Measurements from ENCODE around the gene CLEC17A. TPM values are rescaled to one million over a fixed set of nuclear protein-coding genes. Genes with fewer than 3 reads are reported as not detected.

CLEC17A gene
- total and polyA plus RNA-seq, 2 of the 13 experiments (the other 11 are each of a cell fraction or from before 2014, with no cell fraction given): not detected

DNA sequence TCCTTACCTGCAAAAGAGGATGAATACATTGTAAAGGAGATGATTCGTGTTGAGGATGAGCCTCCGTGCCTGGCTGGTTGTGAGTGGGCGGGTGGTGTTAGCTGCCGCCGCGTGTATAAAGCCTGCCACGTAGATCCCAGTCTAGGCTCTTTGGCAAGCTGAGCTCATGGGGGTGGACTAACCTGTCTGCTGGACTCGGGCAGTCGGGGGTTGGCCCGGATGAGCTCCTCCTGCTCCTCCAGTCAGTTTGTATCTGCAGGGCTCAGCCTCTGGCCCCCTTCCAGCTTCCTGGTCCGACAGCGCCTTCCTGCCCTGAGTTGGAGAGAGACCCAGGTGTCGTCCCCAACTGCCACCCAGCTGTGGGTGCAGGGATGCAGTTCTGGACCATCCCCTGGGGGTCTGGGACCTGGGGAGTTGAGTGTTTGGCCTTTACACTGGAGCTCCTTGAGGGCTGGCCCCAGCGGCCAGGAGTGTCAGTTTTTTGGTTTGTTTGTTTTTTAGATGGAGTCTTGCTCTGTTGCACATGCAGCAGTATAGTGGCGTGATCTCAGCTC, 32.6 kb upstream of the CLEC17A start (continued):
- TF ChIP-seq, protein P1, sequence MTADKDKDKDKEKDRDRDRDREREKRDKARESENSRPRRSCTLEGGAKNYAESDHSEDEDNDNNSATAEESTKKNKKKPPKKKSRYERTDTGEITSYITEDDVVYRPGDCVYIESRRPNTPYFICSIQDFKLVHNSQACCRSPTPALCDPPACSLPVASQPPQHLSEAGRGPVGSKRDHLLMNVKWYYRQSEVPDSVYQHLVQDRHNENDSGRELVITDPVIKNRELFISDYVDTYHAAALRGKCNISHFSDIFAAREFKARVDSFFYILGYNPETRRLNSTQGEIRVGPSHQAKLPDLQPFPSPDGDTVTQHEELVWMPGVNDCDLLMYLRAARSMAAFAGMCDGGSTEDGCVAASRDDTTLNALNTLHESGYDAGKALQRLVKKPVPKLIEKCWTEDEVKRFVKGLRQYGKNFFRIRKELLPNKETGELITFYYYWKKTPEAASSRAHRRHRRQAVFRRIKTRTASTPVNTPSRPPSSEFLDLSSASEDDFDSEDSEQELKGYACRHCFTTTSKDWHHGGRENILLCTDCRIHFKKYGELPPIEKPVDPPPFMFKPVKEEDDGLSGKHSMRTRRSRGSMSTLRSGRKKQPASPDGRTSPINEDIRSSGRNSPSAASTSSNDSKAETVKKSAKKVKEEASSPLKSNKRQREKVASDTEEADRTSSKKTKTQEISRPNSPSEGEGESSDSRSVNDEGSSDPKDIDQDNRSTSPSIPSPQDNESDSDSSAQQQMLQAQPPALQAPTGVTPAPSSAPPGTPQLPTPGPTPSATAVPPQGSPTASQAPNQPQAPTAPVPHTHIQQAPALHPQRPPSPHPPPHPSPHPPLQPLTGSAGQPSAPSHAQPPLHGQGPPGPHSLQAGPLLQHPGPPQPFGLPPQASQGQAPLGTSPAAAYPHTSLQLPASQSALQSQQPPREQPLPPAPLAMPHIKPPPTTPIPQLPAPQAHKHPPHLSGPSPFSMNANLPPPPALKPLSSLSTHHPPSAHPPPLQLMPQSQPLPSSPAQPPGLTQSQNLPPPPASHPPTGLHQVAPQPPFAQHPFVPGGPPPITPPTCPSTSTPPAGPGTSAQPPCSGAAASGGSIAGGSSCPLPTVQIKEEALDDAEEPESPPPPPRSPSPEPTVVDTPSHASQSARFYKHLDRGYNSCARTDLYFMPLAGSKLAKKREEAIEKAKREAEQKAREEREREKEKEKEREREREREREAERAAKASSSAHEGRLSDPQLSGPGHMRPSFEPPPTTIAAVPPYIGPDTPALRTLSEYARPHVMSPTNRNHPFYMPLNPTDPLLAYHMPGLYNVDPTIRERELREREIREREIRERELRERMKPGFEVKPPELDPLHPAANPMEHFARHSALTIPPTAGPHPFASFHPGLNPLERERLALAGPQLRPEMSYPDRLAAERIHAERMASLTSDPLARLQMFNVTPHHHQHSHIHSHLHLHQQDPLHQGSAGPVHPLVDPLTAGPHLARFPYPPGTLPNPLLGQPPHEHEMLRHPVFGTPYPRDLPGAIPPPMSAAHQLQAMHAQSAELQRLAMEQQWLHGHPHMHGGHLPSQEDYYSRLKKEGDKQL (CRISPR knock-in tag; IDR thresholded peaks at IDR 0.05; ENCODE audit: low read depth): no peak
- TF ChIP-seq LCORL (IDR thresholded peaks at IDR 0.05): no peak
- TF ChIP-seq LCORL (CRISPR knock-in tag; IDR thresholded peaks at IDR 0.05): no peak
- no peak for TF ChIP-seq MAF1 (CRISPR knock-in tag; IDR thresholded peaks at IDR 0.05; ENCODE audit: borderline replicate concordance)
- TF ChIP-seq HOXA5 (CRISPR knock-in tag; IDR thresholded peaks at IDR 0.05): no peak
- TF ChIP-seq ZNF557 (CRISPR knock-in tag; IDR thresholded peaks at IDR 0.05): no peak
- TF ChIP-seq, protein P2, sequence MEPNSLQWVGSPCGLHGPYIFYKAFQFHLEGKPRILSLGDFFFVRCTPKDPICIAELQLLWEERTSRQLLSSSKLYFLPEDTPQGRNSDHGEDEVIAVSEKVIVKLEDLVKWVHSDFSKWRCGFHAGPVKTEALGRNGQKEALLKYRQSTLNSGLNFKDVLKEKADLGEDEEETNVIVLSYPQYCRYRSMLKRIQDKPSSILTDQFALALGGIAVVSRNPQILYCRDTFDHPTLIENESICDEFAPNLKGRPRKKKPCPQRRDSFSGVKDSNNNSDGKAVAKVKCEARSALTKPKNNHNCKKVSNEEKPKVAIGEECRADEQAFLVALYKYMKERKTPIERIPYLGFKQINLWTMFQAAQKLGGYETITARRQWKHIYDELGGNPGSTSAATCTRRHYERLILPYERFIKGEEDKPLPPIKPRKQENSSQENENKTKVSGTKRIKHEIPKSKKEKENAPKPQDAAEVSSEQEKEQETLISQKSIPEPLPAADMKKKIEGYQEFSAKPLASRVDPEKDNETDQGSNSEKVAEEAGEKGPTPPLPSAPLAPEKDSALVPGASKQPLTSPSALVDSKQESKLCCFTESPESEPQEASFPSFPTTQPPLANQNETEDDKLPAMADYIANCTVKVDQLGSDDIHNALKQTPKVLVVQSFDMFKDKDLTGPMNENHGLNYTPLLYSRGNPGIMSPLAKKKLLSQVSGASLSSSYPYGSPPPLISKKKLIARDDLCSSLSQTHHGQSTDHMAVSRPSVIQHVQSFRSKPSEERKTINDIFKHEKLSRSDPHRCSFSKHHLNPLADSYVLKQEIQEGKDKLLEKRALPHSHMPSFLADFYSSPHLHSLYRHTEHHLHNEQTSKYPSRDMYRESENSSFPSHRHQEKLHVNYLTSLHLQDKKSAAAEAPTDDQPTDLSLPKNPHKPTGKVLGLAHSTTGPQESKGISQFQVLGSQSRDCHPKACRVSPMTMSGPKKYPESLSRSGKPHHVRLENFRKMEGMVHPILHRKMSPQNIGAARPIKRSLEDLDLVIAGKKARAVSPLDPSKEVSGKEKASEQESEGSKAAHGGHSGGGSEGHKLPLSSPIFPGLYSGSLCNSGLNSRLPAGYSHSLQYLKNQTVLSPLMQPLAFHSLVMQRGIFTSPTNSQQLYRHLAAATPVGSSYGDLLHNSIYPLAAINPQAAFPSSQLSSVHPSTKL (CRISPR knock-in tag; IDR thresholded peaks at IDR 0.05): no peak
- TF ChIP-seq SMAD9 (CRISPR knock-in tag; IDR thresholded peaks at IDR 0.05): no peak
- TF ChIP-seq ZNF446 (CRISPR knock-in tag; IDR thresholded peaks at IDR 0.05): no peak
- no peak for TF ChIP-seq SRSF9 (IDR thresholded peaks at IDR 0.05; ENCODE audit: borderline replicate concordance, insufficient read depth, low read depth, low read length, poor library complexity, severe bottlenecking)
- no peak for TF ChIP-seq MEIS2 (CRISPR knock-in tag; IDR thresholded peaks at IDR 0.05)
- TF ChIP-seq, protein P3, sequence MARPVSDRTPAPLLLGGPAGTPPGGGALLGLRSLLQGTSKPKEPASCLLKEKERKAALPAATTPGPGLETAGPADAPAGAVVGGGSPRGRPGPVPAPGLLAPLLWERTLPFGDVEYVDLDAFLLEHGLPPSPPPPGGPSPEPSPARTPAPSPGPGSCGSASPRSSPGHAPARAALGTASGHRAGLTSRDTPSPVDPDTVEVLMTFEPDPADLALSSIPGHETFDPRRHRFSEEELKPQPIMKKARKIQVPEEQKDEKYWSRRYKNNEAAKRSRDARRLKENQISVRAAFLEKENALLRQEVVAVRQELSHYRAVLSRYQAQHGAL (CRISPR knock-in tag; IDR thresholded peaks at IDR 0.05; ENCODE audit: not compliant biosample characterization): no peak
- no peak for TF ChIP-seq YEATS2 (CRISPR knock-in tag; IDR thresholded peaks at IDR 0.05; ENCODE audit: borderline replicate concordance)
- TF ChIP-seq, protein P4, sequence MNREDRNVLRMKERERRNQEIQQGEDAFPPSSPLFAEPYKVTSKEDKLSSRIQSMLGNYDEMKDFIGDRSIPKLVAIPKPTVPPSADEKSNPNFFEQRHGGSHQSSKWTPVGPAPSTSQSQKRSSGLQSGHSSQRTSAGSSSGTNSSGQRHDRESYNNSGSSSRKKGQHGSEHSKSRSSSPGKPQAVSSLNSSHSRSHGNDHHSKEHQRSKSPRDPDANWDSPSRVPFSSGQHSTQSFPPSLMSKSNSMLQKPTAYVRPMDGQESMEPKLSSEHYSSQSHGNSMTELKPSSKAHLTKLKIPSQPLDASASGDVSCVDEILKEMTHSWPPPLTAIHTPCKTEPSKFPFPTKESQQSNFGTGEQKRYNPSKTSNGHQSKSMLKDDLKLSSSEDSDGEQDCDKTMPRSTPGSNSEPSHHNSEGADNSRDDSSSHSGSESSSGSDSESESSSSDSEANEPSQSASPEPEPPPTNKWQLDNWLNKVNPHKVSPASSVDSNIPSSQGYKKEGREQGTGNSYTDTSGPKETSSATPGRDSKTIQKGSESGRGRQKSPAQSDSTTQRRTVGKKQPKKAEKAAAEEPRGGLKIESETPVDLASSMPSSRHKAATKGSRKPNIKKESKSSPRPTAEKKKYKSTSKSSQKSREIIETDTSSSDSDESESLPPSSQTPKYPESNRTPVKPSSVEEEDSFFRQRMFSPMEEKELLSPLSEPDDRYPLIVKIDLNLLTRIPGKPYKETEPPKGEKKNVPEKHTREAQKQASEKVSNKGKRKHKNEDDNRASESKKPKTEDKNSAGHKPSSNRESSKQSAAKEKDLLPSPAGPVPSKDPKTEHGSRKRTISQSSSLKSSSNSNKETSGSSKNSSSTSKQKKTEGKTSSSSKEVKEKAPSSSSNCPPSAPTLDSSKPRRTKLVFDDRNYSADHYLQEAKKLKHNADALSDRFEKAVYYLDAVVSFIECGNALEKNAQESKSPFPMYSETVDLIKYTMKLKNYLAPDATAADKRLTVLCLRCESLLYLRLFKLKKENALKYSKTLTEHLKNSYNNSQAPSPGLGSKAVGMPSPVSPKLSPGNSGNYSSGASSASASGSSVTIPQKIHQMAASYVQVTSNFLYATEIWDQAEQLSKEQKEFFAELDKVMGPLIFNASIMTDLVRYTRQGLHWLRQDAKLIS (CRISPR knock-in tag; IDR thresholded peaks at IDR 0.05): no peak
